ENCODE measurements around the gene KCNMA1.
"Not testable (repeated sequence)": the region's sequence is repeated elsewhere in the genome, so short reads cannot be mapped to it uniquely, and the experiment has no call there.

The KCNMA1 gene

DNA sequence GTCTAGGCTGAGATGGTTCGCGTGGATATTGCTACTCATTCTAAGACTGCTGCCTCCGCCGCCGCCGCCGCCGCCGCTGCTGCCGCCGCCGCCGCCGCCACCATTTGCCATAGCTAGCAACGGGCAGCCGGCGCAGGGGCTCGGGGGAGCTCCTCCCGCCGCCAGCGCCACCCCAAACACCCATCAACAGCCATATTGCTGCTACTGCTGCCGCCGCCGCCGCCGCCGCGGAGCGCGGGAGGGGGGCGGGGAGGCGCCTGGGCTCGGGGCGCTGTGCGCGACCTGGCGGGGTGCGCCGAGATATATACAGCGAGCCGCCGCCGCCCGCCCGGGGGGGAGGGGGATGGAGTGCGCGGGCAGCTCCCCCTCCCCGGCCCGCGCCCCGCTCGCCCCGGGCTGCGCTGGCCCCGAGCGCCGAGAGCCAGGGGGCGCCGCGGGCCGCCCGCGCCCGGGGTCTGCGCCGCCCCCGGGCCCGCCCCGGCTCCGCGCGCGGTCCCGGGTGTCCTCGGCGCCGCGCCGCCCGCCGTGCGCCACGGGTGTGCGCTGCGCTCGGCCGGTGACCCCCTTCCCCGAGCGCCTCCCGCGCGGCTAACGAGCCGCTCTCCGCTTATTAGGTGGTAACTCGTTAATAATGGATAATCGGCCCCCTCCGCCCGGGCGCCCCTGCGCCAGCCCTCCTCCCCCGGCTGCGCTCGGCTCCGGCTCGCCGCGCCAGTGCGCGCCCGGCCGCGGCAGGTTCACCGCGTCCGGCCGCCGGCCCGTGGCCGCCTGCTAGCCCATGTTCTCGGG is at the start of gene KCNMA1:
Gene KCNMA1, minus strand, starts transcription at position 277 of the 789 bp plus-strand sequence.
- DNase-seq: no peak

DNA sequence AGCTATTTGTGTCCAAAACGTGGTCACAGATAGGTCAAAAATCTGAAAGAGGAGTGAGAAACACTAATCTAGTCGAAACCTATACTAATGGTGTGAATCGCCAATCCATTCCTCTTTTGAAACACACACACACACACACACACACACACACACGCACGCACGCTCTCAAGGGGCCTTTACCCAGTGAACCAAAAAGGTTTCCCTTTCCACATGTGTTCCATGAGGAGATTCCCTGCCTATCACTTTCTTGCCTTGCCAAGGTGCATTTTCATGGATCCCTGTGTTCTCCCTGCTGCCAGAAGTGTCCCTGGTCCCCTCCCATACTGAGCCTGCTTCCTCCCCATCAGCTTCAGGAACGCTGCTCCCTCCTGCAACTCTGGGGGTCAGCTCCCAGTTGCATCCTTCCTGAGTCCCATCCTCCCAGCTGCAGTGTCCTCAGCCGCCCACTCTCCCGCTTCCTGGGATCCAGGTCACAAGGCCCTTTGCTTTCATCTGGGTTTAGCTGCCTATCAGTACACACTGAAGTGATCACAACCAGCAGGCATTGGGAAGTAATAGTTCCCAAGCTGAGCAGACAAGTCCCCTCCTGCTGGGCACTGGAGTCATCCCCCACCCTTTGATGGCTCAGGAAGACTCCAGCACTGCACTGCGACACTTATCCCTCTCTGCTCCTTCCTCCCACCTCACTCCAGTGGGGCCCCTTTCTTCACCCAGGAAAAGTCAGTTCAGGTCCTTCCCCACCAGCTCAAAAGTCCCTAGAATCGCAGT is 49.2 kb upstream of the KCNMA1 start:
- DNase-seq: no peak

DNA sequence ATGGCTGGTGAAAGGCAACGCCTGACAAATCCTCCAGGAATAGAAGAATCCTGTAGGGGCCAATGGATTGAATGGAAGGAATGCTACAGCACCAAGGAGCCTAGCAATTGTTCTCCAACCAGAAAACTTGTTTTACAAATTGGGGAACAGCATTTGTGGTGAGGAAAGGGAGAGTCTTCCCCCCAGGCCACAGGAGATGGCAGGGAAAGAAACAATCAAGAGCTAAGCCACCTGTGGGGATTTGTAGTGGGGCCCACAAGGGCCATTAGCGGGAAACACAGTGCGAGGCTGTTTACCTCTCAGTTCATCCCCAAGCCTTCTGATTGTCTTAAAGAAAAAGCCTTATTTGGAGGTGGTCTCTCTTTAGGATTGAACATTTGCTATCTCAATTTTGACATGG is 48.5 kb upstream of the KCNMA1 start:
- no peak for DNase-seq

DNA sequence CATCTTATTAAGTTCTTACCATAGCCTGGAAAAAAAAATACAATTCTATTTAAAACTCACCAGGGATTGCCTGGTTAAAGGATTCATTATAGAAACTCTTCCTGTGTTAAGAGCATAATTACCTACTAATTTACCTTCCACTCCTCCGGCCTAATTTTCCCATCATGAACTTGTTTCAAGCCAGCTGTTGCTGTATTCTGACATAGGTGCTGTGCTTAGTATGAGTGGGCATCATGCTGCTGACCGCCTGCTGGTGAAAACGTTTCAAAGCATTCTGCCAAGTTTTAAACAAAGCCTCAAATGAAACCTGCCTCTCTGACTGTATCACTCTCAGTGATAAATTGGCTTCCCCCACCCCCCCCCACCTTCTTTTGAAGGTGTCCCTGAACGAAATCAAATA is 47.8 kb upstream of the KCNMA1 start:
- no peak for DNase-seq

DNA sequence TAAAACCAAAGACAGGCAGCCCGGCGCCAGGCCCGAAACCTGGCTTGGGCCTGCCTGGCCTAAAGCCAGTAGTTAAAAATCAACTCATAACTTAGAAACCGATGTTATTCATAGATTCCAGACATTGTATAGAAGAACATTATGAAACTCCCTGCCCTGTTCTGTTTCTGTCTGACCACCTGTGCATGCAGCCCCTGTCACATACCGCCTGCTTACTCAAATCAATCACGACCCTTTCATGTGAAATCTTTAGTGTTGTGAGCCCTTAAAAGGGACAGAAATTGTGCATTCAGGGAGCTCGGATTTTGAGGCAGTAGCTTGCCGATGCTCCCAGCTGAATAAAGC is 45.5 kb upstream of the KCNMA1 start:
- not testable (repeated sequence) for DNase-seq

DNA sequence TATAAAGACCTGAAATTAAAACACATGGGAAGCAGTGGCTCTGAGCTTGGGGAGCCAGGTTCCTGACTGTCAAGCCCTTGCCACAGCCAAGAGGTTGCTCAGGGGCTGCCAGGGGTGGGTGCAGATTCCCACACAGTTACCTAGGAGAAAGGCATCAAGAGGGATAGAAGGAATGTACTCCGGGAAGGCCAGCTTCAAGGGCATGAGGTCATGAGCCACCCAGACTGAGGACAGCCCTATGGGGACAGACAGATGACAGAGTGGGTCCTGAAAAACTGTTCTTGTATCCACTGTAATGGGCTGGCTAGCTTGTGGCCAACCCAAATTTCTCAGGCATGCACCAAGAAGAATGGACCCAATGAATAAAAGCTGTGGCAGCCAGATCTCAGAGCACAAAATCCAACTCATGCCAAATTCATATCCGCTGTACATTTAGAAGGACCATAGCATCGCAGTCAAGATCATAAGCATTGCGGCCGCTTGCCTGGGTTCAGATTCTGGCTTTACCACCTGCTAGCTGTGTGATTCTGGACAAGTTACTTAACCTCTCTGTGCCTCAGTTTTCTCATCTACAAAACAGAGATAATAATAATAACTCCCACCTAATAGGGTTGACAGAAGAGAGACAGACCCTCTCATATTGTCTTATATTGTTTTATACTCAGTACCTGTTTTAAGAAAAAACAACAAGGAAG is 44.9 kb upstream of the KCNMA1 start:
- no peak for DNase-seq

DNA sequence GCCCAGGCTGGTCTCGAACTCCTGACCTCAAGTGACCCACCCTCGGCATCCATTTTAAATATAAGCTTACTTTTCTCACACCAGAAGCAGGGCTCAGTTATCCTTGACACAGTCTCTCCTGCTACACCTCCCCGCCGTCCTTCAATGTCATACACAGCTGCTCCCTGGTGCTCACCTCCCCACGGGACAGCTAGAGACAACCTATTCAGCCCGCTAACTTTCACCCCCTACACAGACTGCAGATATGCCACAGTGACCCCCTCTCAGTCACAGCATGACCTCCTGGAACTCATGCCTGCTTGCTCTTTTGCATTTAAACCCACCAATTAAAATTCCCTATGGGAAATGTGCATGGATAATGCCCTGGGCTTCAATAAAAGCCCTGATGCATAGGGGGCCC is 44.2 kb upstream of the KCNMA1 start:
- no peak for DNase-seq

DNA sequence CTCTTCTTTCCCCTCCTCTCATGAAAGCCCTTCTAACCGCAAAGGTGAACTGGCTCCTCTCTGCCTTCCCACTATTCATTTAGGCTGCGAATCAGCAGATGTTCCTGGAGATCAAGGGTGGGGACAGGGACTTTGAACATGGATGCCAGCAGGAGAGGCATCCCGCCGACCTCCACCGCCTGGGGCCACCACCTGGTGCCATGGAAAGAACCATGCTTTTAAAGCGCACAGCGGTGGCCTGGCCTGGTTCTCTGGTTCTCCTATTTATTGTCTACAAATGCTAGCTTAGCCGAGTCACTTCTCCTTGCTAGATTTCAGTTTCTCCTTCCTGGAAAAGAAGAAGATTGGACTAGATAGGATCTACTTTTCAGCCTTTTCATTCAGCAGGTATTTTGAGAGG is 43.2 kb upstream of the KCNMA1 start:
- DNase-seq: no peak

DNA sequence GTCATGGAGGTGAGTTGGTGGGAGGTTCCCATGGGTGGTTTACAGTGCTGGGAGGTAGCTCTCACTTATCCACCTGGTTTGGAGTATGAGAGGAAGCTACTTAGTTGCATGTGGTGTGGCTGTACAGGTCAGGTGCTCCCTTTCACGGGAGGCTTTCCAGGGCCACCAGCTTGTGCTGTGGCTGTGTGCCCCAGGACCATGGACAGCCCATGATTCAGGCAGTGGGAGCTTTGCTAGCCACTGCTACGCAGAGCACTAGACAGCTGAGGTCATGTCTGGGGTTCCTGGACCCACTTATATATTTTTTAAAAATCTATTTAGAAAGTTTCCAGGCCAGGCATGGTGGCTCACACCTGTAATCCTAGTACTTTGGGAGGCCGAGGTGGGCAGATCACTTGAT is 42.5 kb upstream of the KCNMA1 start:
- no peak for DNase-seq

DNA sequence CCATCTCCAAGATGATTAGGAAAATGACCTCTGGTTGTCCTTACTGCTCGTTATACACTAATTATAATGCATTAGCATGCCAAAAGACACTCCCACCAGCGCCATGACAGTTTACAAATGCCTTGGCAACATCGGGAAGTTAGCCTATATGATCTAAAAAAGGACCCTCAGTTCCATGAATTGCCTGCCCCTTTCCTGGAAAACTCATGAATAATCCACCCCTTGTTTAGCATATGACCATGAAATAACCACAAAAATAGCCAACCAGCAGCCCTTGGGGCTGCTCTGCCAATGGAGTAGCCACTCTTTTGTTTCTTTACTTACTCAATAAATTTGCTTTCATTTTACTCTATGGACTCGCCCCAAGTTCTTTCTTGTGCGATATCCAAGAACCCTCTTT is 41.6 kb upstream of the KCNMA1 start:
- DNase-seq: no peak

DNA sequence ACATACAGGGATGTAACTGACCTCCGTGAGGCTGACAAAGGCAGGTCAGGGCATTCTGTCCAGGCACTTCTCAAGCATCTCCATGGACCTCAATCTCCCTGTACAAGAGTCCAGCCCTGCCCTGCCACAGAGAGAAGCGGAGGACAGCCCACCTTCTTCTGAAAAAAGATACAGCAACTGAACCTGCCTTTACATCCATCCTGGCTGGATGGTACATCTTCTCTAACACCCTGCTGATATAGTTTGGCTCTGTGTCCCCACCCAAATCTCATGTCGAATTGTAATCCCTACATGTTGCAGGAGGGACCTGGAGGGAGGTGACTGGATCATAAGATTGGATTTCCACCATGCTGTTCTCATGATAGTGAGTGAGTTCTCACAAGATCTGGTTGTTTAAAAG is 40.5 kb upstream of the KCNMA1 start:
- no peak for DNase-seq

DNA sequence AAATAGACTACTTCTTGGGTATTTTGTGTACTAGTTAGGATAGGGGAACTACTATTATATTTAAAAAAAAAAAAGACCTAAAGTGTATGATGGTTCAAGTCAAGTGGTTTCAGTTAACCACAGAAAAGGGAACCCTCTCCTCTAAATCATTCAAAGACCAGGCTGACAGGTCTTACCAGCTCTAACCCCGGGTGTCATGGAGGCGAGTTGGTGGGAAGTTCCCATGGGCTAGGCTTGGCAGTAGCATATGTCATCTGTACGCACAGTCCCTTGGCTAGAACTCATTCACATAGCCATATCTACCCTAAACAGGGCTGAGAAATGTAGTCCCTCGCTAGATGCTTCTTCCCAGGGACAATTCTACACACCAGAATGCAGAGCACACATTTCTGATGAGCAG is 37.7 kb upstream of the KCNMA1 start:
- DNase-seq: no peak

DNA sequence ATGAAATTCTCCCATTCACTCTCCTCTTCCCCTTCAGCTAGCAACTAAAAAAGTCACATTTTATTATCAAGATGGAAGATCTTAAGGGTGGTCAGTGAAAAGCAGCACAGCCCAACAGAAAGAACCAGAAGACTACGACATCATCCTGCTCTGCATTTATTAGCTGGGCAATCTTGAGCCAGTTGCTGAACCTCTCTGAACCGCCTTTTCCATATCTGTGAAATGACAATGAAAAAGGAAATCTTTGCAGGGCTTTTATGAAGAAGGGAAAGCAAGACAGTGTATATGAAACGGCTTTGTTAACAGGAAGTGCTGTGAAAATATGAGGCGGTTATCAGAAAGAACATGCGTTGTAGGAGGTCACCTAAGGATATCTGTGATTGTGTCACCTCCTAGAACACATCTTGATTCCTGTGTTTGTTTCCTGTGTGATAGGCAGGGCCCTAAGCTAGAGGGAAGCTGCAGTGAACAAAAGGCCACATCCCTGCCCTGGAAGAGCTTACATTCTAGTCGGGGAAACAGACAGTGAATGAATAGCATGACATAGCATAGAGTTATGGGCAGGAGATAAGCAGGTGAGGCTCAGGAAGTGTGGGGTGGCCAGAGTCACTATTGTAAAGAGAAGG is 36.0 kb upstream of the KCNMA1 start:
- DNase-seq: no peak

DNA sequence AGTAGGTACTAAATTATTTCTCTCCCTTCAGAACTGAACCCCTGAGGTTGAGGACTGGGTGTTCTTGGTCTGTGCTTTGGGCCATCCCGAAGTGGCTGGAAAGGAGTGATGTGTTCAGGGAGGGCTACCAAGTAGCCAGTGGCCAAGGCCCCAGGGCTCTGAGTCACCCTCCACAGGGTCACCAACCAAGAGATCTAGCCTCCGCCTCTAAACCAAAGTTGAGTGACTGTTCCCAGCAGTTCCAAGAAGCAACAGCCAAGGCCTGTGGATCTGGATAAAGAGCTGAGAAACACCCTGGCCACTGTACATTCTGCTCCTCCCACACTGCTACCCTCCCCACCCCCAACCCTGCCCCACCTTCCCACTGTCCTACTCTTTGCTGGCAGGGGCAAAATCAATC is 35.5 kb upstream of the KCNMA1 start:
- DNase-seq: no peak

DNA sequence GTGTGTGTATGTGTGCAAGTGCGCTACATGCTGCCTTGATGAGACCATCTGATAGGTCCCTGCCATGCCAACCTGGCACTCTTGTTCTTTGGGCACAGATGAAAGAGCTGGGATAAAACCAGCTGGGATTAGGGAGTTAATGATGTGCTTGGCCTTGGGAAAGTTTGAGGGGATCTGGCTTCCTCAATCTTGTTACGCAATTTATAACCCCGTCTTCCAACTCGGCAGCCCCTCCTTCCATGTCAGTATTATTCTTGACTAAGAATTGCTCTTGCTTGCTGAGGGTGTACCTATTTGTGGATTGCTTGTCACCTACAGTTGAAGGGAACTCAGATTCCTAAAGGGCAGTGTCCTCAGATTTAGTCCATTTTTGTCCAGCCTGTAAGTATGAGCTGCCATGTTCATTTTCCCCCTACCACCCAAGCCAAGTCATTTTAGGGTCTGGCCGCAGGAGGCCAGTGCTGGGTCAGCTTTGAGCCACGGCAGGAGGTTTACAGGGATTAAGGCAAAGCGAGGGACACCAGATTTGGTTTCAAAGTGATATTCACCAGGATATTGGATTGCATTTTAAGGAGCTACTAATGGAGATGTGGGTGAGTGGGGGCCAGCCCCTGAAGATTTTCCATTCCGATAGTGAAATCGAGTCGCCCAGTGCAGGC is 34.1 kb upstream of the KCNMA1 start:
- no peak for DNase-seq

DNA sequence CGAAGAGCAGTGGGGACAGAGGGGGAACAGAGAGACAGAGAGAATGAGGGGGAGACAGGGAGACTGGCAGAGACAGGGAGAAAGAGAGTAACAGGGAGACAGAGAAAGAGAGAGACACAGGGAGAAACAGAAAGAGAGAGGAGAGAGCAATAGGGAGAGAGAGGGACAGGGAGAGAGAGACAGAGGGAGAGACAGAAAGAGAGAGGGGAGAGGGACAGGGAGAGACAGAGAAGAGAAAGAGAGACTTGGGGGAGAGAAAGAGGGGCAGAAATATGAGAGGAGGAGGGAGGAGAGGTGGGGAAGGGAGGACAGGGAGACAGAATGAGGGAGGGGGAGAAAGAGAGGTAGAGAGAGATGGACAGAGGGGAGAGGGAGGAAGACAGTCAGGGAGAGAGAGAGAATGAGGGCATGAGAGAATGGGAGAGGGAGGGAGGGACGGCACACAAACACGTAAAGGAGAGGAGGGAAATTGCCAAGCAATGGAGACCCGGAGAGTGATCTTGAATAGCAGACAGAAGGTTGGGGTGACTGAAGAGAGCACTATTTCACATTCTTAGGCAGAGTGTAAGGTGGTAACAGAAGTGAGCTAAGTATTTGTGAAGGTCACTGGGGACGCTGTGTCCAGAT is 33.3 kb upstream of the KCNMA1 start:
- no peak for DNase-seq

DNA sequence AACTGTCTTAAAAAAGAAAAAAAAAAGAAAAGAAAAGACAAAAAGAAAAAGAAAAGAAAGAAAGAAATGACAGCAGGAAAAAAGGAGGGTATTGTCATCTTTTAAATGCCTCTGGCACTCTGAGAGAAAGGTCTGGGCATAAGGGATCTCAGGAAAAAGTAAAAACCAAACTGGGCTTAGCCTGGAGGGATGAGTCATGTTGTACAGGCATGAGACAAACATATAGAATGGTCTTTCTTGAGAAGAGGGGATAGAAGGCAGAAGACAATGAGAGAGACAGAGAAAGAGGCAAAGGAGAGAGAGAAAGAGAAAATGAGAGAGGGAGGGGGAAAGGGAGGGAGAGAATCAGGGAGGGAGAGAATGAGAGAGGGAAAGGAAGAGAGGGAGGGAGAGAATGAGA is 32.3 kb upstream of the KCNMA1 start:
- no peak for DNase-seq

DNA sequence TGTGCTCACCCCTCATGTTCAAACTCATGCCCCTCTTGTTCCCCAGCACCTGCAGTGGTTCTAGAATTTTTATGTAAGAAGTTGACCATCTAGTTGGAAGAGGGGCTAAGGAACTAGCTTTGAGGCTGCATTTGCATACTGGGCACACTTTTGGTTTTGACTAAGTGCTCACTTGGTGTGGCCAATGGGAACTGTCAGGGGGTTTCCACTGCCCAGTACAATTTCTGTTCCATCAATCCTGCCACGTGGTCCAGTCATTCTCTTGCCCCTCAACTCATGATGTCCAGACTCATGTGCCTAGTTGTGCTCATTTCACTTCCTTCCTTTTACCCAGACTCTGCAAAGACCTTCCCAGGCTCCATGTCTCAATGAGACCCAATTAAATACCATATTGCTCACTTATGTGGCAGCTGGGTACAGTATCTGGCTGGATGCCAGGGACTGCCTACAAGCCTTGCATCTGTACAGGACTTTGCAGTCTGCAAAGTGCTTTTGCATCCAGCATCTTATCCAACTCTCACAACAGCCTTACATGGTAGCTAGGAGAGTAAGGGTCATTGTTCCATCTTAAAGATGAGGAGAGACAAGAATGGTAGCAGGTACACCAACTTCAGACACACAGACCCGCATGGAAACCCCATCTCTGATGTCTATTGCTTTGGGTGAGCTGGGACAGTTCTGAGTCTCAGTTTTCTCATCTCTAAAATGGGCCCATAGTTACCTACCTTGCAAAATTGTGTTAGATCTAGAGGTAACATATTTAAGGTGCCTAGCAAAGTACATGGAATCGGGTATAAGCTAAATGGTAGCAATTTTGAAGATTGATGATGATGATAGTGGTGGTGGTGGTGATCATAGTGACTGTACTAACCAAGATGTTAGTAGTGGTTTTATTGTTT is 30.1 kb upstream of the KCNMA1 start:
- DNase-seq: no peak

DNA sequence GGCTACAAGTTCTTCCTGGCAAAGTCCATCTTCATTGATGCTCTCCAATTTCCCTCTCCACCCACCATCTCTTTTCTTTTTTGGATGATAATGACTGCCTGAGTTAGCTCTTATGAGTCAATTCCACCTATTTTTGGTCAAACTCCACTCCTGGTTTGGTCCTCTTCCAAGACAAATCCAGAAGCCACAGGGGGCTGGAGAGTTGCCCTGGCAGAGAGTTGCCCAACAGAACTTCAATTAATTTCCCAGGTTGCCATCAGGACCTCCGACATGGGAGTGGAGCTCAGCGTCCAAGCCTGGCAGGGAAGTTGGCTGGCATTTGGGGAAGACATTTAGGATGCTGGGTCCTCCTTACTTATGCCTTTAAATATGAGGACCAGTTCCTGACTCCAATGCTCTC is 29.2 kb upstream of the KCNMA1 start:
- no peak for DNase-seq

DNA sequence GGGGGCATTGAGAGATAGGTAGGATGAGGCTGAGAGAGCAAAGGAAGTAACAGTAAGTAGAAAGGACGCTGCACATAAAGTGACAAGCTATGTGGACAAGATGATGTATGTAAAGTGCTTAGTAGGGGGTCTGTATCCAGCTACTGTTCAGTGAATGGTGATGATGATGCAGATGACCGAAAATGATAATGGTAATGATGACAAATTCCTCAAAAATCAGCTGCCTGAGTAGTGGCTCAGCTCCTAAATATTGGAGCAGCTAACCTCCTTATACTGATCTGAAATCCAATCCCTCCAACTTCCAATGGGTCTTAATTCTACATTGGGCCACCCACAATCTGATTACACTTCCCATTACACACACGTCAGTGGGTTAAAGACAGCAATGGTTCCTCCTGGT is 27.1 kb upstream of the KCNMA1 start:
- no peak for DNase-seq

DNA sequence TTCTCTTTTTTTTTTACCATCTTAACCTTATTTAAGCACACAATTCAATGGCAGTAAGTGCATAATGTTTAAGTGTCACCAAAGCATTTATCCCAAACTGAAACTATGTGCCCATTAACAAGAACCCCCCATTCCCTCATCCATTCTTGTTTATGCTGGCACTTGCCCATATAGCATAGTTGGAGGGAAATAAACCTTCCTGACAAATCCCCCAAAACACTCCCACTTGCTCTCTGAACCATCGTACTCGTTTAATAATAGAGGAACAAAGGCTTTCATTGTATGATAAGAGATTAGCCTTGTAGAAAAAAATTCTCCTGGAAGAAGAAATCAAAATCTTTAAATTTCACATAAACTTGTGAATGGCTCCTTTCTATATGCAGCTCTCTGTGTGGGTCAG is 26.4 kb upstream of the KCNMA1 start:
- no peak for DNase-seq

DNA sequence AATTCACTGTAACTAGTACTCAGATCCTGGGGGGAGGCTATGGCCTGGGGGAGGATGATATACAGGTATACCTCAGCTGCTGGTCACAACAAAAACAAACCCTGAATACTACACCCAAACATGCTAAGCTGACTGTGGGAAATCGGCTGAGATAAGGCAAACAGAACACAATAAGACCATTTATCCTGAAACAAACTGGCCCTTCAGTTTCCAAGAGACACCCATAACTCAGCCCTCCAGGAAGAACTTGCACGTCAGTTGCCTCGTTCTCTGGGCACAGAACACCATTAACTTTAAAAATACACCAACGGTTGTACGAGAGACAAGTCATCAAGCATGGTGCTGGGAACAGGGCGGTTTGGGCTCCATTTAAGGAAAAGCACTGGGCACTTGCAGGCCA is 24.1 kb upstream of the KCNMA1 start:
- no peak for DNase-seq
